Activated naive CD8-positive, alpha-beta T cell treated with anti-CD3 and anti-CD28 coated beads, Interleukin-2, amount 10 ng/mL, durations not matched to agents 7 days and 5 days (primary cell): ENCODE data around the gene FOS. TPM values are rescaled to one million over a fixed set of nuclear protein-coding genes. Genes with fewer than 3 reads are reported as not detected.

Source experiments
- ATAC-seq: fragments of 150-1000 bp; cut with Tn5 transposase; one replicate; pipeline ENCODE4 v1.10.0; 2021; ENCODE audit warnings: low read depth, moderate library complexity
- POLR2A ChIA-PET: fragments of 350-600 bp; sonication (Branson Sonifier 250); formaldehyde crosslinking; loops from one replicate; lab custom pipeline; 2021; ENCODE audit warnings: antibody characterized with exemption; lab: Charles Lee
- DNase-seq: peaks from one replicate; pipeline ENCODE4 v3.0.0; 2021
- H3K27ac Mint-ChIP-seq: one replicate; pipeline ENCODE4 v1.8.0; 2022; ENCODE audit warnings: mild to moderate bottlenecking, mixed read lengths
- H3K27me3 Mint-ChIP-seq: one replicate; pipeline ENCODE4 v1.8.0; 2022; ENCODE audit warnings: mild to moderate bottlenecking, moderate library complexity, mixed read lengths
- H3K36me3 Mint-ChIP-seq: one replicate; pipeline ENCODE4 v1.8.0; 2021; ENCODE audit warnings: mild to moderate bottlenecking, mixed read lengths
- H3K4me1 Mint-ChIP-seq: one replicate; pipeline ENCODE4 v1.8.0; 2021; ENCODE audit warnings: mixed read lengths
- H3K4me3 Mint-ChIP-seq: one replicate; pipeline ENCODE4 v1.8.0; 2022; ENCODE audit warnings: mild to moderate bottlenecking, moderate library complexity, mixed read lengths
- H3K9me3 Mint-ChIP-seq: one replicate; pipeline ENCODE4 v1.8.0; 2021; ENCODE audit warnings: mixed read lengths
- total RNA-seq, 2 experiments: library from RNA; stranded (reverse); gene quantifications; one replicate each; pipeline ENCODE4 v1.2.3, GENCODE V29; 2021

The FOS gene
- total RNA-seq, 2 experiments from 2014 or later = 60.3 to 61.7 TPM

DNA sequence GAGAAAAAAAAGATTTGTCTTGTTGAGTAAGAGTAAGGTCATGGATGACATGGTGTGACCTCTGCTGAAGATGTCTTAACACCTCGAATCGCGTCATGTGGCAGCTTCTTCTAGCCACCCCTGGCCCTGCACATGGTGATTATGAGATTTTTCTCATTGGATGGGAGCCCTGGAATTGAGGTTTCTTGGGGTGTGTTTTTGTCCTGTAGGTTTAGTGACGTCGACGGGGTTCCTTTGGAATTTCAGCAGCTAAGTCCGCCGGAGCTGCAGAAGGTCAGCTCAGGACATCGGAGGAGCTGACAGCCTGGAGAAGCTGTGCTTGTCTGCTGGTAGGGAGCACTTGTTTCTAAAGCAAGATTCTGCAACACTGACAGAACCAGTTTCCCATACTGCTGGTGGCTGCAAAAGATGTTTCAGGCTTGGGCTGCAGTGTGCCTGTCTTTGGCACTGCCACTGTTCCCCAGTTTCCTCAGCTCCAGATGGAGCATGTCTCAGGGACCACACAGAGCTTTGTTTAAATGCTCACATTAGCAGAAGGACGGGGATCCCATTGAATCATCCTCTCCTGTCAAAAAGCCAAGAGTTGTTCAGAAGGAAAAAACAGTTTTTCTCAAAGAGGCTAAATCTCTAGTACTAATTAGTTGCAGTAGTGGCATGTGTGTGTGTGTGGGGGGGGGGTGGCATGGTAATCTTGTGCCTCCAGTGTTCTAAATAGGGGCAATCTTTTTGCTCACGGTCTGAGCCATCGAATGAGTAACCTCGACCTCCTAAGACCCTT, 5.2 kb upstream of the FOS start:
- no peaks in the 10 kb centered on the region for H3K36me3 Mint-ChIP-seq
- no peaks in the 10 kb centered on the region for H3K9me3 Mint-ChIP-seq
- peaks cover 19% of the 10 kb centered on the region for H3K4me1 Mint-ChIP-seq
- peaks cover 68% of the 10 kb centered on the region for H3K27me3 Mint-ChIP-seq
- DNase-seq (no peak), ATAC-seq (no peak)
- POLR2A ChIA-PET = no interaction called here
- no peak overlapping the region for H3K27ac Mint-ChIP-seq
- no peak overlapping the region for H3K4me3 Mint-ChIP-seq

DNA sequence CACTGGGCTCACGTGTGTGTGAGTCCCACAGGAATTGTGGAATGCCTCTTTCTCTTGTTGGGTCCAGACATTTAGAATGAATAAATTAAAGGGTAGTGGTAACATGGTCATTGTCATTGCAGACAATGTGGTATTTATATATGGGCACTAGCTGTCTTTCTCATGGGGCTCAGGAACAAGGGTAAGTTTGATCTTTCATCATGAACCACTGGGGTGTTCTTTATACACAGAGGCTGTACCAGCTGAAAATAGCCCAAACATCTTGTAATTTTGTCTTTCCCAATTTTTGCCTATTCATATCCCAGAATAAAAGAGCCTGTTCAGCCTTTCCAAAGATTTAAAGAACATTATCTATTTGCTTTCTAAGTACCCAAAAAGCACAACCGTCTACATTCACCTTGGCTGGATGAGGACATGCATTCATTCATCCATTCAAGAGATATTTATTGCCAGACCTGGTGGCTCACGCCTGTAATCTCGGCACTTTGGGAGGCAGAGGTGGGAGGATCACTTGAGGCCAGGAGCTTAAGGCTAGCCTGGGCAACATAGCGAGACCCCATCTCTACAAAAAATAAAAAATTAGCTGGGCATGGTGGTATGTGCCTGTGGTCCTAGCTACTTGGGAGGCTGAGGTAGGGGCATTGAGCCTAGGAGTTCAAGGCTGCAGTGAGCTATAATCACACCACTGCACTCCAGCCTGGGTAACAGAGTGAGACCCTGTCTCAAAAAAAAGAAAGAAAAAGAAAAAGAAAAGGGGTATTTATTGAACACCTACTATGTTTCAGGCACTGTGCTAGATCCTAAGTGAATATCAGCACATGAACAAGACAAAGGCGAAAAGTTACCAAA, 4.4 kb upstream of the FOS start:
- POLR2A ChIA-PET = no interaction called here
- DNase-seq (no peak), ATAC-seq (no peak)
- Mint-ChIP-seq H3K9me3 (no peaks in the 10 kb centered on the region), H3K27ac (no peak overlapping the region), H3K4me1 (peaks cover 20% of the 10 kb centered on the region), H3K4me3 (no peak overlapping the region), H3K27me3 (peaks cover 62% of the 10 kb centered on the region), H3K36me3 (no peaks in the 10 kb centered on the region)

DNA sequence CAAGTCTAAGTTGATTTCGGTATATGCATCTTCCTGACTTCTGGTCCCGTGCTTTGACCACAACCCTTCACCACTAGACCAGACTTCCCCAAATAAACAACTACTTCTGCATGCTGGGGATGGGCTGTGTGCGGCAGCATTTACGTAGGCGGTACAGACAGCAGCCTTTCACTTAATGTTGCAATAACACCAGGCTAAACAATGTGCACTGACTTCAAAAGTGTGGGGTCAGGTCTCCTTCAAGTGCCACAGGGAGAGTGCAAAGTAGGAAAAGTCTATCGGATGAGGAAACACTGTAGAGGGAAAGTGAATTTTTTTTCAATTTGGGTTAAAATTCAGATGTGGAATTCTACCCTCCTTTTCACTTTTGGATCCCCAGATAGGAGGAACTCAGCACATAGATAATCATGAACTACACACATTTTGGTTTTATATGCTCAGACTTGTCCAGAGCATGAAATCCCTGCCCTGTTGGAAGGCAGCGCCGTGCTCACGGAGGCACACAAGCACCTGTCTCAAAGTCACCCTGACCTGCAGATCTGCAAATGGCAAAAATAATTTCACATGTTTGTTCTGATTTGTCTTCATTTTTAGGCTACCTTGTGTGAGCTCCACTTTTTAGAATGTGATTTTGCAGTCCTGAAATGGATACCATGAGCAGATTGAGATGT, 3.6 kb upstream of the FOS start:
- no peak for ATAC-seq
- Mint-ChIP-seq H3K4me3 (no peak overlapping the region), H3K27ac (no peak overlapping the region), H3K27me3 (peaks cover 66% of the 10 kb centered on the region), H3K4me1 (peaks cover 27% of the 10 kb centered on the region), H3K36me3 (no peaks in the 10 kb centered on the region), H3K9me3 (no peaks in the 10 kb centered on the region)
- DNase-seq = no peak
- POLR2A ChIA-PET = interaction anchor here (0.5 to 3.1 kb wide), 2 partner anchors 16 to 1754 kb away, joined by 3 to 20 read pairs; no protein-coding TSS in a partner anchor

DNA sequence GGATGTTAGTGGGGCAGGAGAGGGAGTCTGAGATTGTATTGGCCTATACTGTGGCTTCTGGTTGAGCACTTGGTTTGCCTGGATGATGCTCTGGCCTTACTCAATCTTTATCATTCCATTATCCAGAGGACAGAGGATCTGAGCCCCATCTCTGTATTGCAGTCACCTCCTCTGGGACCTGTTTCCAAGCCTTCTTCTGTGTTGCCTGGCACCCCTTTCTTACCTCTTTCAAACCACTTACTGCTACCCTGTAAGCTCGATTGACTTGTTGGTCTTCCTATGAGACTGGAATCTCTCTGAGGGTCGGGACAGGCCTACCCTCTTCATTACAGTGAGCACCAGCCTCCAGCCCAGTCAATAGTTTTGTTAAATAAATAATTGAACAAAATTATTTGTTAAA, 3.0 kb upstream of the FOS start:
- no peaks in the 10 kb centered on the region for H3K9me3 Mint-ChIP-seq
- POLR2A ChIA-PET = interaction anchor here (1.2 to 3.1 kb wide), 2 partner anchors 17 to 134 kb away, joined by 3 to 20 read pairs; no protein-coding TSS in a partner anchor
- peaks cover 70% of the 10 kb centered on the region for H3K27me3 Mint-ChIP-seq
- no peak for ATAC-seq
- H3K4me1 Mint-ChIP-seq = peaks cover 29% of the 10 kb centered on the region
- H3K27ac Mint-ChIP-seq = no peak overlapping the region
- no peak for DNase-seq
- H3K36me3 Mint-ChIP-seq = peaks cover 3% of the 10 kb centered on the region
- no peak overlapping the region for H3K4me3 Mint-ChIP-seq

DNA sequence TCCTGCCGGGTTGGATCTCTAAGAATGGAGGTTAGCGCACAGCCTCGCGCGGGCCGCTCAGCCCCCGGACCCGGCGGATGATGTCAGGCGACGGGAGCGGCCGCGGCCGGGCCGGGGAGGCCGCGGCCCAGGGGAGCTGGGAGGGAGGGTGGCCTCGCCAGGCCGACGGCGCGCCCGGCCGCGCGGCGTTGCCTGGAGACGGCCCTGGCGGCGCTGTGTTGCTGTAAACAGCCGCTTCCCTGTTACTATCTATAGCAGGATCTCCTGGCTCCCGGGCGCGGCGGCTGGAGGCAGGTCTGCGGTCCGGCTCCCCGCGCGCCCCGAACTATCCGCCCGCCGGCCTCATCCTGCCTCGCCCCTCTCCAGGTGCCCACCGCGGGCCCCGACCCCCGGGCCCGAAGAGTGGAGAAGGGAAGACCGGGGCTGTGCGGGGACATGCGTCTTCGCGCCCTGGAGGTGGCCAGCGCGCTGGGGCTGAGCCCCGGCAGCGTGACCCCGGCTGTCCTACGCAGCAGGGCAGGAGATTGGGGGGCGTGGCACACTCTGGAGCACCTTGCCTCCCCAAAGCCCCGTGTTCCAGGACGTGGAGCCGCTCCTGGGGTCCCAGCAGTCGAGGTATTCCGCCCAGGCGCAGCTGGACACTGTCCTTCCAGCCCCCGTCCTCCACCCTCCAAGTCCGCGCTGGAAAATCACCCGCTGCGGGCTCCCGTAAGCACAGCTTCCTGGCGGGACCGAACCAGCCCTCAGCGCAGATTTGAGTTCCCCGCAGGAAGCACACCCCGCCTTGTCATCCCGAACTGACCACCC, 1.4 kb upstream of the FOS start:
- no peaks in the 10 kb centered on the region for H3K9me3 Mint-ChIP-seq
- DNase-seq (peak; percentile 75), ATAC-seq (peak; percentile 3)
- H3K4me1 Mint-ChIP-seq = peaks cover 31% of the 10 kb centered on the region
- peaks cover 6% of the 10 kb centered on the region for H3K36me3 Mint-ChIP-seq
- peak overlapping the region; percentile 76 for H3K27ac Mint-ChIP-seq
- H3K27me3 Mint-ChIP-seq = peaks cover 72% of the 10 kb centered on the region
- POLR2A ChIA-PET = interaction anchor here (0.6 to 3.1 kb wide), 6 partner anchors 11 to 136 kb away, joined by 3 to 20 read pairs (median 4); no protein-coding TSS in a partner anchor
- peak overlapping the region; percentile 88 for H3K4me3 Mint-ChIP-seq

DNA sequence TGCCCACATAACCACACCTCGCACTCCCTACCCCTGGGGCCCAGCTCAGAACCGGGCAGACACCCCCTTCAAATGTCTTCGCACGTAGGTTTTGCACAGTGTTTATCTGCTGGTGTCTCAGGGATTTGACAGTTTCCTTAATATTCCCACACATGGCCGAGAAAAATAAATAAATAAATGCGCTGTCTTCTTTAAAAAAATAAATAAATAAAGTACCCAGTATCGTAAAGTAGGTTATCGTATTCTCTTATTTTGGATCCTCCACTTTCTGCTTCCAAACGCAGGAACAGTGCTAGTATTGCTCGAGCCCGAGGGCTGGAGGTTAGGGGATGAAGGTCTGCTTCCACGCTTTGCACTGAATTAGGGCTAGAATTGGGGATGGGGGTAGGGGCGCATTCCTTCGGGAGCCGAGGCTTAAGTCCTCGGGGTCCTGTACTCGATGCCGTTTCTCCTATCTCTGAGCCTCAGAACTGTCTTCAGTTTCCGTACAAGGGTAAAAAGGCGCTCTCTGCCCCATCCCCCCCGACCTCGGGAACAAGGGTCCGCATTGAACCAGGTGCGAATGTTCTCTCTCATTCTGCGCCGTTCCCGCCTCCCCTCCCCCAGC, 710 bp upstream of the FOS start:
- Mint-ChIP-seq H3K9me3 (no peaks in the 10 kb centered on the region), H3K4me1 (peaks cover 31% of the 10 kb centered on the region), H3K27me3 (peaks cover 67% of the 10 kb centered on the region), H3K4me3 (peak overlapping the region; percentile 88), H3K36me3 (peaks cover 6% of the 10 kb centered on the region), H3K27ac (peak overlapping the region; percentile 76)
- POLR2A ChIA-PET = interaction anchor here (1.0 to 3.1 kb wide), 5 partner anchors 13 to 29 kb away, joined by 4 to 20 read pairs (median 5); no protein-coding TSS in a partner anchor
- DNase-seq = no peak
- no peak for ATAC-seq

DNA sequence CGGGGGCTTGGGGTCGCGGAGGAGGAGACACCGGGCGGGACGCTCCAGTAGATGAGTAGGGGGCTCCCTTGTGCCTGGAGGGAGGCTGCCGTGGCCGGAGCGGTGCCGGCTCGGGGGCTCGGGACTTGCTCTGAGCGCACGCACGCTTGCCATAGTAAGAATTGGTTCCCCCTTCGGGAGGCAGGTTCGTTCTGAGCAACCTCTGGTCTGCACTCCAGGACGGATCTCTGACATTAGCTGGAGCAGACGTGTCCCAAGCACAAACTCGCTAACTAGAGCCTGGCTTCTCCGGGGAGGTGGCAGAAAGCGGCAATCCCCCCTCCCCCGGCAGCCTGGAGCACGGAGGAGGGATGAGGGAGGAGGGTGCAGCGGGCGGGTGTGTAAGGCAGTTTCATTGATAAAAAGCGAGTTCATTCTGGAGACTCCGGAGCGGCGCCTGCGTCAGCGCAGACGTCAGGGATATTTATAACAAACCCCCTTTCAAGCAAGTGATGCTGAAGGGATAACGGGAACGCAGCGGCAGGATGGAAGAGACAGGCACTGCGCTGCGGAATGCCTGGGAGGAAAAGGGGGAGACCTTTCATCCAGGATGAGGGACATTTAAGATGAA, 630 bp downstream of the FOS start:
- peak overlapping the region; percentile 98 for H3K27ac Mint-ChIP-seq
- peak overlapping the region; percentile 88 for H3K4me3 Mint-ChIP-seq
- ATAC-seq (peak; percentile 4), DNase-seq (peak; percentile 66)
- H3K27me3 Mint-ChIP-seq = peaks cover 54% of the 10 kb centered on the region
- peaks cover 6% of the 10 kb centered on the region for H3K36me3 Mint-ChIP-seq
- POLR2A ChIA-PET = interaction anchor here (0.8 to 1.7 kb wide), 4 partner anchors 15 to 126 kb away, joined by 4 to 5 read pairs (median 5); no protein-coding TSS in a partner anchor
- H3K4me1 Mint-ChIP-seq = peaks cover 31% of the 10 kb centered on the region
- no peaks in the 10 kb centered on the region for H3K9me3 Mint-ChIP-seq

DNA sequence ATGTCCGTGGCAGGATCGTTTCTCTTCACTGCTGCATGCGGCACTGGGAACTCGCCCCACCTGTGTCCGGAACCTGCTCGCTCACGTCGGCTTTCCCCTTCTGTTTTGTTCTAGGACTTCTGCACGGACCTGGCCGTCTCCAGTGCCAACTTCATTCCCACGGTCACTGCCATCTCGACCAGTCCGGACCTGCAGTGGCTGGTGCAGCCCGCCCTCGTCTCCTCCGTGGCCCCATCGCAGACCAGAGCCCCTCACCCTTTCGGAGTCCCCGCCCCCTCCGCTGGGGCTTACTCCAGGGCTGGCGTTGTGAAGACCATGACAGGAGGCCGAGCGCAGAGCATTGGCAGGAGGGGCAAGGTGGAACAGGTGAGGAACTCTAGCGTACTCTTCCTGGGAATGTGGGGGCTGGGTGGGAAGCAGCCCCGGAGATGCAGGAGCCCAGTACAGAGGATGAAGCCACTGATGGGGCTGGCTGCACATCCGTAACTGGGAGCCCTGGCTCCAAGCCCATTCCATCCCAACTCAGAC, 1.2 kb downstream of the FOS start:
- POLR2A ChIA-PET = interaction anchor here (0.8 to 1.7 kb wide), 2 partner anchors 31 to 126 kb away, joined by 4 to 5 read pairs; no protein-coding TSS in a partner anchor
- H3K27ac Mint-ChIP-seq = no peak overlapping the region
- H3K9me3 Mint-ChIP-seq = no peaks in the 10 kb centered on the region
- peaks cover 6% of the 10 kb centered on the region for H3K36me3 Mint-ChIP-seq
- peak overlapping the region; percentile 88 for H3K4me3 Mint-ChIP-seq
- peaks cover 48% of the 10 kb centered on the region for H3K27me3 Mint-ChIP-seq
- ATAC-seq (no peak), DNase-seq (no peak)
- H3K4me1 Mint-ChIP-seq = peaks cover 27% of the 10 kb centered on the region

DNA sequence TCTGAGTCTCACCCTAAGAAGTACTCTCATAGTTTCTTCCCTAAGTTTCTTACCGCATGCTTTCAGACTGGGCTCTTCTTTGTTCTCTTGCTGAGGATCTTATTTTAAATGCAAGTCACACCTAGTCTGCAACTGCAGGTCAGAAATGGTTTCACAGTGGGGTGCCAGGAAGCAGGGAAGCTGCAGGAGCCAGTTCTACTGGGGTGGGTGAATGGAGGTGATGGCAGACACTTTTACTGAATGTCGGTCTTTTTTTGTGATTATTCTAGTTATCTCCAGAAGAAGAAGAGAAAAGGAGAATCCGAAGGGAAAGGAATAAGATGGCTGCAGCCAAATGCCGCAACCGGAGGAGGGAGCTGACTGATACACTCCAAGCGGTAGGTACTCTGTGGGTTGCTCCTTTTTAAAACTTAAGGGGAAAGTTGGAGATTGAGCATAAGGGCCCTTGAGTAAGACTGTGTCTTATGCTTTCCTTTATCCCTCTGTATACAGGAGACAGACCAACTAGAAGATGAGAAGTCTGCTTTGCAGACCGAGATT, 1.7 kb downstream of the FOS start:
- Mint-ChIP-seq H3K4me3 (peak overlapping the region; percentile 88), H3K4me1 (peaks cover 22% of the 10 kb centered on the region), H3K9me3 (no peaks in the 10 kb centered on the region), H3K27ac (no peak overlapping the region), H3K27me3 (peaks cover 43% of the 10 kb centered on the region), H3K36me3 (peaks cover 6% of the 10 kb centered on the region)
- POLR2A ChIA-PET = no interaction called here
- ATAC-seq (no peak), DNase-seq (no peak)

DNA sequence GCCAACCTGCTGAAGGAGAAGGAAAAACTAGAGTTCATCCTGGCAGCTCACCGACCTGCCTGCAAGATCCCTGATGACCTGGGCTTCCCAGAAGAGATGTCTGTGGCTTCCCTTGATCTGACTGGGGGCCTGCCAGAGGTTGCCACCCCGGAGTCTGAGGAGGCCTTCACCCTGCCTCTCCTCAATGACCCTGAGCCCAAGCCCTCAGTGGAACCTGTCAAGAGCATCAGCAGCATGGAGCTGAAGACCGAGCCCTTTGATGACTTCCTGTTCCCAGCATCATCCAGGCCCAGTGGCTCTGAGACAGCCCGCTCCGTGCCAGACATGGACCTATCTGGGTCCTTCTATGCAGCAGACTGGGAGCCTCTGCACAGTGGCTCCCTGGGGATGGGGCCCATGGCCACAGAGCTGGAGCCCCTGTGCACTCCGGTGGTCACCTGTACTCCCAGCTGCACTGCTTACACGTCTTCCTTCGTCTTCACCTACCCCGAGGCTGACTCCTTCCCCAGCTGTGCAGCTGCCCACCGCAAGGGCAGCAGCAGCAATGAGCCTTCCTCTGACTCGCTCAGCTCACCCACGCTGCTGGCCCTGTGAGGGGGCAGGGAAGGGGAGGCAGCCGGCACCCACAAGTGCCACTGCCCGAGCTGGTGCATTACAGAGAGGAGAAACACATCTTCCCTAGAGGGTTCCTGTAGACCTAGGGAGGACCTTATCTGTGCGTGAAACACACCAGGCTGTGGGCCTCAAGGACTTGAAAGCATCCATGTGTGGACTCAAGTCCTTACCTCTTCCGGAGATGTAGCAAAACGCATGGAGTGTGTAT, 2.4 kb downstream of the FOS start:
- peaks cover 22% of the 10 kb centered on the region for H3K4me1 Mint-ChIP-seq
- H3K27ac Mint-ChIP-seq = no peak overlapping the region
- no peak overlapping the region for H3K4me3 Mint-ChIP-seq
- H3K9me3 Mint-ChIP-seq = no peaks in the 10 kb centered on the region
- POLR2A ChIA-PET = interaction anchor here (1.0 kb wide), 1 partner anchor 32 kb away, joined by 3 read pairs; no protein-coding TSS in a partner anchor
- H3K36me3 Mint-ChIP-seq = peaks cover 6% of the 10 kb centered on the region
- peak; percentile 3 for ATAC-seq
- DNase-seq = peak; percentile 43
- peaks cover 41% of the 10 kb centered on the region for H3K27me3 Mint-ChIP-seq

DNA sequence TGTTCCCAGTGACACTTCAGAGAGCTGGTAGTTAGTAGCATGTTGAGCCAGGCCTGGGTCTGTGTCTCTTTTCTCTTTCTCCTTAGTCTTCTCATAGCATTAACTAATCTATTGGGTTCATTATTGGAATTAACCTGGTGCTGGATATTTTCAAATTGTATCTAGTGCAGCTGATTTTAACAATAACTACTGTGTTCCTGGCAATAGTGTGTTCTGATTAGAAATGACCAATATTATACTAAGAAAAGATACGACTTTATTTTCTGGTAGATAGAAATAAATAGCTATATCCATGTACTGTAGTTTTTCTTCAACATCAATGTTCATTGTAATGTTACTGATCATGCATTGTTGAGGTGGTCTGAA, 3.0 kb downstream of the FOS start:
- DNase-seq (no peak), ATAC-seq (no peak)
- Mint-ChIP-seq H3K27me3 (peaks cover 41% of the 10 kb centered on the region), H3K9me3 (no peaks in the 10 kb centered on the region), H3K27ac (no peak overlapping the region), H3K4me3 (no peak overlapping the region), H3K4me1 (peaks cover 22% of the 10 kb centered on the region), H3K36me3 (peaks cover 6% of the 10 kb centered on the region)
- POLR2A ChIA-PET = interaction anchor here (1.0 kb wide), 1 partner anchor 33 kb away, joined by 3 read pairs; no protein-coding TSS in a partner anchor
